ENCODE data around the gene DPP6.

DNA sequence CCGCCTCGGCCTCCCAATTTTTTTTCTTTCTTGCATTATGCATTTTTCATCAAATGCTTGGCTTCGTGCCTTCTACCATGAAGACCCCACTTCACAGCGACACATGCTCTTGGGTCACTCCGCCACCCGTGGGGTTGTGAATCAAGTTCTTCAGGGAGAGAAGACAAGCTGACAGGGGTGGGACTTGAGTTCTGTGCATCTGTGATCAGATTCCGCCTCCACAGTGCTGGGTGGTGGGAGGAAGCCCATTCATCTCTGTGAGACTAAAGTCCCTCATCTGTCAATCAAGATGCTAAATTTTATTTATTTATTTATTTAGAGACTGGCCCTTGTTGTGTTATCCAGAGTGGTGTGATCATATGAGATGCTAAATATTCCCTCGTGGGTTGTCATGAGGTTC lies 333.0 kb downstream of the DPP6 start:
- TF ChIP-seq, protein P1, sequence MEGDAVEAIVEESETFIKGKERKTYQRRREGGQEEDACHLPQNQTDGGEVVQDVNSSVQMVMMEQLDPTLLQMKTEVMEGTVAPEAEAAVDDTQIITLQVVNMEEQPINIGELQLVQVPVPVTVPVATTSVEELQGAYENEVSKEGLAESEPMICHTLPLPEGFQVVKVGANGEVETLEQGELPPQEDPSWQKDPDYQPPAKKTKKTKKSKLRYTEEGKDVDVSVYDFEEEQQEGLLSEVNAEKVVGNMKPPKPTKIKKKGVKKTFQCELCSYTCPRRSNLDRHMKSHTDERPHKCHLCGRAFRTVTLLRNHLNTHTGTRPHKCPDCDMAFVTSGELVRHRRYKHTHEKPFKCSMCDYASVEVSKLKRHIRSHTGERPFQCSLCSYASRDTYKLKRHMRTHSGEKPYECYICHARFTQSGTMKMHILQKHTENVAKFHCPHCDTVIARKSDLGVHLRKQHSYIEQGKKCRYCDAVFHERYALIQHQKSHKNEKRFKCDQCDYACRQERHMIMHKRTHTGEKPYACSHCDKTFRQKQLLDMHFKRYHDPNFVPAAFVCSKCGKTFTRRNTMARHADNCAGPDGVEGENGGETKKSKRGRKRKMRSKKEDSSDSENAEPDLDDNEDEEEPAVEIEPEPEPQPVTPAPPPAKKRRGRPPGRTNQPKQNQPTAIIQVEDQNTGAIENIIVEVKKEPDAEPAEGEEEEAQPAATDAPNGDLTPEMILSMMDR (IDR thresholded peaks at IDR 0.05), result no peak
- no peak for TF ChIP-seq POLR2AphosphoS5 (IDR thresholded peaks at IDR 0.05)
- TF ChIP-seq POLR2A (IDR thresholded peaks at IDR 0.05), result no peak
